H1 (cell line): Measurements from ENCODE around the gene TMPRSS3. TPM values are rescaled to one million over a fixed set of nuclear protein-coding genes. Genes with fewer than 3 reads are reported as not detected.
A peak's percentile ranks its signal among the peaks of the same experiment; 100 is the strongest.

Experiments
- CTCF ChIA-PET: fragments of 300-600 bp; sonication (Branson Sonifier 250); formaldehyde crosslinking; loops from one replicate; lab custom pipeline; 2021; ENCODE audit not compliant: partially characterized antibody; lab: Charles Lee
- POLR2A ChIA-PET: fragments of 300-600 bp; sonication (Branson Sonifier 250); formaldehyde crosslinking; loops from one replicate; lab custom pipeline; 2021; ENCODE audit warnings: inconsistent platforms; ENCODE audit not compliant: partially characterized antibody; lab: Charles Lee
- DNase-seq, 2 experiments: peaks; one replicate each; pipeline versions ENCODE4 v3.0.0 to v3.0.0-alpha.2; 2010 to 2022; ENCODE audit warnings: low spot score in 2 of 2, low read depth in 1 of 2, mixed read lengths in 1 of 2
- FAIRE-seq: peaks from 2 replicates; lab custom pipeline; 2011; peaks lifted over from hg19 to GRCh38; lab: Jason Lieb, UNC
- H2AFZ ChIP-seq: 2 replicates; pipeline ENCODE4 v1.8.1; 2012; ENCODE audit warnings: low read length, inconsistent platforms
- H2AK5ac ChIP-seq: 2 replicates; pipeline ENCODE4 v1.6.1; 2013; ENCODE audit warnings: low read depth, low read length
- H2BK120ac ChIP-seq: replicated peaks from 2 replicates; pipeline ENCODE3; 2013; ENCODE audit warnings: low read depth, low read length, inconsistent platforms
- H2BK12ac ChIP-seq: 2 replicates; pipeline ENCODE4 v1.6.1; 2013; ENCODE audit warnings: low read depth, low read length
- H2BK15ac ChIP-seq: 2 replicates; pipeline ENCODE4 v1.6.1; 2013; ENCODE audit warnings: low read length
- H2BK20ac ChIP-seq: 2 replicates; pipeline ENCODE4 v1.6.1; 2013; ENCODE audit warnings: low read length
- H2BK5ac ChIP-seq: 2 replicates; pipeline ENCODE4 v1.6.1; 2013; ENCODE audit warnings: low read depth, low read length
- H3K14ac ChIP-seq: 2 replicates; pipeline ENCODE4 v1.6.1; 2013; ENCODE audit warnings: inconsistent platforms; ENCODE audit not compliant: insufficient read length
- H3K18ac ChIP-seq: 2 replicates; pipeline ENCODE4 v1.6.1; 2013; ENCODE audit warnings: low read length; ENCODE audit errors: extremely low read depth
- H3K23ac ChIP-seq: 2 replicates; pipeline ENCODE4 v1.6.1; 2013; ENCODE audit warnings: inconsistent platforms; ENCODE audit not compliant: insufficient read length
- H3K23me2 ChIP-seq: 2 replicates; pipeline ENCODE4 v1.6.1; 2013; ENCODE audit warnings: low read depth, low read length
- H3K27ac ChIP-seq: 2 replicates; pipeline ENCODE4 v1.6.1; 2011; ENCODE audit warnings: low read depth, low read length, inconsistent platforms
- H3K27me3 ChIP-seq, 4 experiments: replicated peaks in 1 of 4; 1 replicate in 1 of 4; 2 replicates in 3 of 4; pipeline versions ENCODE4 v1.6.1 to v1.8.1; 2011 to 2013; ENCODE audit warnings: low read length in 3 of 4, mild to moderate bottlenecking in 3 of 4, inconsistent platforms in 2 of 4, mixed read lengths in 2 of 4, moderate library complexity in 1 of 4; ENCODE audit not compliant: control insufficient read depth in 3 of 4, insufficient read depth in 3 of 4; ENCODE audit errors: extremely low read depth in 1 of 4
- H3K36me3 ChIP-seq, 4 experiments: 2 replicates each; pipeline versions ENCODE4 v1.6.1 to v1.8.1; 2011 to 2013; ENCODE audit warnings: mild to moderate bottlenecking in 4 of 4, low read length in 3 of 4, moderate library complexity in 2 of 4, control low read depth in 1 of 4, inconsistent platforms in 1 of 4; ENCODE audit not compliant: insufficient read depth in 4 of 4, control insufficient read depth in 2 of 4
- H3K4ac ChIP-seq: replicated peaks from 2 replicates; pipeline ENCODE3; 2013; ENCODE audit warnings: low read length, low read depth, mixed read lengths, inconsistent platforms; ENCODE audit not compliant: insufficient read length
- H3K4me1 ChIP-seq, 4 experiments: replicated peaks in 1 of 4; 1 replicate in 1 of 4; 2 replicates in 3 of 4; pipeline versions ENCODE4 v1.6.1 to v1.8.1; 2011 to 2013; ENCODE audit warnings: low read length in 3 of 4, inconsistent platforms in 2 of 4, mixed read lengths in 1 of 4; ENCODE audit not compliant: insufficient read depth in 4 of 4, control insufficient read depth in 3 of 4
- H3K4me2 ChIP-seq, 2 experiments: 2 replicates each; pipeline versions ENCODE4 v1.6.1 to v1.8.1; 2011 to 2013; ENCODE audit warnings: low read depth in 2 of 2, low read length in 2 of 2, control low read depth in 1 of 2, inconsistent platforms in 1 of 2, mild to moderate bottlenecking in 1 of 2; ENCODE audit not compliant: insufficient read depth in 1 of 2
- H3K4me3 ChIP-seq, 4 experiments: fragments of 200-600, 300-600 bp in 1 of 4; sonication (generic), shearing (Covaris generic), sonication (Bioruptor Twin) in 1 of 4; 2 replicates each; pipeline versions ENCODE4 v1.5.1 to v1.8.1; 2011 to 2016; ENCODE audit warnings: low read length in 4 of 4, low read depth in 3 of 4, control low read depth in 2 of 4, inconsistent platforms in 2 of 4, mild to moderate bottlenecking in 2 of 4, mixed read lengths in 1 of 4, moderate library complexity in 1 of 4; ENCODE audit not compliant: insufficient read depth in 2 of 4; ENCODE audit errors: extremely low read depth in 1 of 4
- H3K56ac ChIP-seq: replicated peaks from 2 replicates; pipeline ENCODE3; 2013; ENCODE audit warnings: low read depth, mild to moderate bottlenecking, mixed read lengths, low read length, inconsistent platforms; ENCODE audit not compliant: insufficient read length
- H3K79me1 ChIP-seq: 2 replicates; pipeline ENCODE4 v1.6.1; 2013; ENCODE audit warnings: low read depth, low read length, control low read depth
- H3K79me2 ChIP-seq, 2 experiments: 2 replicates each; pipeline versions ENCODE4 v1.6.1 to v1.8.1; 2012 to 2013; ENCODE audit warnings: low read length in 2 of 2, mild to moderate bottlenecking in 2 of 2, inconsistent platforms in 1 of 2; ENCODE audit not compliant: insufficient read depth in 2 of 2, control insufficient read depth in 1 of 2
- H3K9ac ChIP-seq, 4 experiments: replicated peaks in 1 of 4; 1 replicate in 1 of 4; 2 replicates in 3 of 4; pipeline versions ENCODE4 v1.6.1 to v1.8.1; 2011 to 2013; ENCODE audit warnings: low read depth in 3 of 4, low read length in 3 of 4, control low read depth in 2 of 4, mild to moderate bottlenecking in 2 of 4, moderate library complexity in 2 of 4, inconsistent platforms in 1 of 4; ENCODE audit errors: extremely low read depth in 1 of 4
- H3K9me3 ChIP-seq, 2 experiments: 2 replicates each; pipeline versions ENCODE4 v1.6.1 to v1.8.1; 2012 to 2013; ENCODE audit warnings: mild to moderate bottlenecking in 2 of 2, moderate library complexity in 2 of 2, control low read depth in 1 of 2, inconsistent platforms in 1 of 2, low read depth in 1 of 2, low read length in 1 of 2, mixed read lengths in 1 of 2; ENCODE audit not compliant: insufficient read depth in 2 of 2
- H4K20me1 ChIP-seq, 2 experiments: replicated peaks in 1 of 2; 2 replicates each; pipeline versions ENCODE3 to v1.8.1; 2011 to 2013; ENCODE audit warnings: inconsistent platforms in 2 of 2, low read length in 2 of 2, mild to moderate bottlenecking in 1 of 2; ENCODE audit not compliant: insufficient read depth in 2 of 2, control insufficient read depth in 1 of 2
- H4K5ac ChIP-seq: 2 replicates; pipeline ENCODE4 v1.6.1; 2013; ENCODE audit warnings: low read length, low read depth, mixed read lengths, inconsistent platforms; ENCODE audit not compliant: insufficient read length
- H4K8ac ChIP-seq: 2 replicates; pipeline ENCODE4 v1.8.0; 2013; ENCODE audit warnings: mild to moderate bottlenecking, moderate library complexity, low read length, inconsistent platforms; ENCODE audit not compliant: insufficient read depth; ENCODE audit errors: extremely low read depth
- H4K91ac ChIP-seq: replicated peaks from 2 replicates; pipeline ENCODE3; 2013; ENCODE audit warnings: low read length, mixed read lengths, inconsistent platforms; ENCODE audit not compliant: insufficient read length
- CEBPB ChIP-seq: IDR thresholded peaks from 2 replicates; pipeline ENCODE4 v1.6.1; 2012; ENCODE audit warnings: low read depth, low read length
- FOSL1 ChIP-seq: IDR thresholded peaks from 2 replicates; pipeline ENCODE4 v1.6.1; 2011; ENCODE audit warnings: mild to moderate bottlenecking, low read depth, low read length, moderate library complexity; ENCODE audit not compliant: insufficient read depth
- GTF2F1 ChIP-seq: IDR thresholded peaks from 2 replicates; pipeline ENCODE4 v1.6.1; 2012; ENCODE audit warnings: low read depth, low read length, improper control_type of control experiment, borderline replicate concordance
- RAD21 ChIP-seq, 2 experiments: IDR thresholded peaks in 1 of 2; conservative IDR thresholded peaks in 1 of 2; 2 replicates each; pipeline ENCODE4 v1.6.1; 2011; ENCODE audit warnings: low read depth in 2 of 2, low read length in 2 of 2, improper control_type of control experiment in 1 of 2, inconsistent platforms in 1 of 2, mild to moderate bottlenecking in 1 of 2, moderate library complexity in 1 of 2
- SUZ12 ChIP-seq: fragments of 200-600 bp; sonication (generic); IDR thresholded peaks from 2 replicates; pipeline ENCODE4 v1.6.1; 2012; ENCODE audit warnings: mild to moderate bottlenecking, inconsistent platforms, low read length, moderate library complexity, mixed read lengths
- TEAD4 ChIP-seq: IDR thresholded peaks from 2 replicates; pipeline ENCODE4 v1.6.1; 2012; ENCODE audit warnings: low read depth, low read length, inconsistent platforms, mixed read lengths
- YY1 ChIP-seq: IDR thresholded peaks from 2 replicates; pipeline ENCODE4 v1.6.1; 2011; ENCODE audit warnings: low read depth, mild to moderate bottlenecking, low read length
- WGBS, 2 experiments: shearing (Covaris generic) in 1 of 2; methylation state at CpG; one replicate each; pipeline versions ENCODE4 v1.1.6 to v1.1.7; 2013 to 2015; ENCODE audit warnings: low lambda C conversion rate in 2 of 2, mixed read lengths in 2 of 2, inconsistent platforms in 1 of 2, low coverage in 1 of 2, missing lambda C conversion rate in 1 of 2; ENCODE audit not compliant: insufficient replicate concordance in 2 of 2, insufficient coverage in 1 of 2, insufficient read length in 1 of 2; ENCODE audit errors: extremely low coverage in 1 of 2, missing lambda C conversion rate in 1 of 2; 5-methylcytosine and 5-hydroxymethylcytosine counted together
- polyA plus RNA-seq, 7 experiments: library from polyadenylated mRNA; depleted of rRNA in 3 of 7; stranded (reverse) in 5 of 7; unstranded in 2 of 7; fragments of >200 nt in 5 of 7; fragments of 200-250 nt in 2 of 7; gene quantifications; 1 replicate in 5 of 7; 2 replicates in 1 of 7; 4 replicates in 1 of 7; pipeline versions ENCODE4 v1.2.1 to v1.2.3, GENCODE V29; 2011 to 2013; ENCODE audit warnings: missing spikeins in 2 of 7, mixed read lengths in 2 of 7
- total RNA-seq: library from RNA; stranded (reverse); fragmentation: NEBNext Ultra II Directional; extraction: Animal tissue kit (Norgen Biotek cat#: 25700); gene quantifications from 2 replicates; pipeline ENCODE4 v1.2.1, GENCODE V29; 2021

TMPRSS3 gene
- total and polyA plus RNA-seq, 2 of the 8 experiments (the other 6 are each of a cell fraction or from before 2014, with no cell fraction given): 0.38 TPM; not detected in 1

DNA sequence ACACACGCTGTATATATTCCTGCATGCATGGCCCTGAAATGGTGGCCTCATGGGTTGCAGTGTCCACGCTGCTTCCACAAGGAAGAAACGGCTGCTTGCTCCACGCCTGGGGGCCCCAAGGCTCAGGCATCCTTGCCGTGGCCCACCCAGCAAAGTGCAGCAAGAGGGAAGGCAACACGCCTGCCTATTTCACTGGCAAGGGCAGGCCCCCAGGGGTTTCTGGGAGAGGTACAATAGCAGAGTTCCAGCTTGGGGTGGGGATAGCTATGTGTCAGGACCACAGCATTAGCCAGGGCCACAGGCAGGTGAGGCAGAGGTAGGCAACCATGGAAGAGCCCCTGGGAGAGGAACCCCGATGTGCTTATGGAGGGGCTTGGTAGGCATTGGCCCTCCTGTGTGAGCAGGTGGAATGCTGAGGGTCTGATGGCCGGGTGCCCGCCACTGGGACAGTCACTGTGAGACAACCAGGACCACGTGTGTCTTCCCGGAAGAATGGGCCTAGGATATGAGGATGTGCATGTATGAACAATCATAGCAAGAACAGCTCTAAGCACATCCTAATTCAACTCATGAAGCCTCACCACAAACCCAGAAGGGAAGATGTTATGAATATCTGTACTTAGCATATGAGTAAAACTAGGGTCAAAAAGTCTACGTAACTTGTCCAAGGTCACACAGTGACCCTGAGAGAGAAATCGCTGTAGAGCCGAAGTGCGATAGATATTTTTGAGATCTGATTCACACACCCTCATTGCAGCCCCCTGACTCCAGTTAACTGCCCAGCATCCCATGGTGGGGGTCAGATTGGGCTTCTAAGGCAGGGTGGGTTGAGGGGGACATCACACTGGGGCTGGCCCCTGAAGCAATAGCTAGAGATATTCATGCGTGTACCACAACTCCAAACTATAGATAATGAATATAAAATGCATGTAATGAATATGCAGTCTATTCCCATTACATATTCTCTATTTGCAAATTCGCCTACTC, 56.8 kb downstream of the TMPRSS3 start:
- WGBS, 2 experiments: 94% methylated on average over 17 of the region's 17 CpGs; no CpG with 5 or more reads in 1 of the 2 experiments
- Histone ChIP-seq H4K5ac (no peak overlapping the region), H3K14ac (no peak overlapping the region), H3K4ac (no peak overlapping the region), H3K9me3 (no peaks in the 10 kb centered on the region), H2BK12ac (peak overlapping the region; percentile 77; the same call in 1 of the 2 replicates), H3K18ac (0 out of 2 replicates have a peak overlapping the region, but pooled peaks have one; percentile 52), H3K4me3 (no peak overlapping the region), H2AFZ (peak overlapping the region; percentile 87; the same call in 1 of the 2 replicates), H3K9ac (no peak overlapping the region), H3K23me2 (no peaks in the 10 kb centered on the region), H3K4me2 (no peak overlapping the region), H3K27me3 (no peaks in the 10 kb centered on the region), H3K79me2 (no peaks in the 10 kb centered on the region), H3K79me1 (no peaks in the 10 kb centered on the region), H3K56ac (no peak overlapping the region), H3K4me1 (peaks cover 0 to 13% (median 4%) of the 10 kb centered on the region in 4 experiments; a peak in 6 of 7 replicates), H2BK15ac (0 out of 2 replicates have a peak overlapping the region, but pooled peaks have one; percentile 31), H2BK120ac (no peak overlapping the region), H3K36me3 (no peaks in the 10 kb centered on the region), H4K91ac (peak overlapping the region; percentile 29), H2AK5ac (no peak overlapping the region; the same call in 1 of the 2 replicates), H2BK5ac (peak overlapping the region; percentile 35; the same call in 1 of the 2 replicates), H2BK20ac (0 out of 2 replicates have a peak overlapping the region, but pooled peaks have one; percentile 57), H3K27ac (no peak overlapping the region), H4K20me1 (no peaks in the 10 kb centered on the region), H4K8ac (no peak overlapping the region), H3K23ac (no peak overlapping the region)
- no peak for FAIRE-seq
- DNase-seq: peak in 1 of 2 experiments; percentile 7
- TF ChIP-seq CEBPB (no peak), TEAD4 (no peak), FOSL1 (no peak), GTF2F1 (no peak), RAD21 (IDR thresholded peaks at IDR 0.05 in 1 of 2, conservative IDR thresholded peaks at IDR 0.05 in 1 of 2; ENCODE audit: low read depth in 2 of 2, low read length in 2 of 2) (no peak), YY1 (no peak), SUZ12 (no peak)
- CTCF ChIA-PET: interaction anchor here (0.6 to 11.6 kb wide), 30 partner anchors 8 to 1389 kb away, joined by 3 to 137 read pairs (median 5); partner anchors contain the start of genes TFF3 and UBASH3A
- POLR2A ChIA-PET: interaction anchor here (0.9 to 1.7 kb wide), 3 partner anchors 23 to 175 kb away, joined by 3 to 4 read pairs (median 3); no protein-coding TSS in a partner anchor
